GM18526 (cell line): ENCODE data around the gene CDC27.

ENCODE experiments used
- POLR2A ChIP-seq: IDR thresholded peaks from 3 replicates; pipeline ENCODE4 v1.6.1; 2011; ENCODE audit not compliant: insufficient read length; ENCODE audit errors: extremely low read depth

The CDC27 gene

DNA sequence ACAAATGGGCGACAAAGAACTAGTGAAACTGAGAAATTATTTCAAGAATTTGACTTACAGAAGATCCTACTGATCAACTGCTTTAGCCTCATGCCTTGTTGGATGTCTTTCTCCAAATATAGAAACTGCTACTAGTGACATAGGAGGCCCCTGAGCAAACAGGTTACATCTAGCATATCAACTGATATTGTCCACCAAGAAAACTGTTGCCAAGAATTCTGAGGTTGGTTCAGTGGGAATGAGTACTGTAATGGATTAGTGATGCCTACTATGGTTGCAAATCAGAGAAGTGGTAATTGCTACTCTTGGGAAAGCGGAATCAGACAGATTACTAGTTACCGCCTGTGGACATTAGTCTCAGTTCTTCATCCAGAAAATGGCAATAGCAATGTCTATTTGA is 10.0 kb downstream of the CDC27 start:
- TF ChIP-seq POLR2A = no peak

DNA sequence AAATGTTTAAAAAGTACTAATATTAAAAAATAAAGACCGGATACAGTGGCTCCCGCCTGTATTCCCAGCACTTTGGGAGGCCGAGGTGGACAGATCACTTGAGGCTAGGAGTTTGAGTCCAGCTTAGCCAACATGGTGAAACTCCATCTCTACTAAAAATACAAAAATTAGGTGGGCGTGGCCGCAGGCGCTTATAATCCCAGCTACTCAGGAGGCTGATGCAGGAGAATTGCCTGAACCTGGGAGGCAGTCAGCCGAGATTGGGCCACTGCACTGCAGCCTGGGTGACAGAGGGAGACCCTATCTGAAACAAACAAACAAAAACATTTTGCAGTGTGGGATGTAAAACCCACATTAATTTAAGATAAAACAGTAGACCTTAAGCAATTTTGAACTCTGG is 11.8 kb downstream of the CDC27 start:
- no peak for TF ChIP-seq POLR2A

DNA sequence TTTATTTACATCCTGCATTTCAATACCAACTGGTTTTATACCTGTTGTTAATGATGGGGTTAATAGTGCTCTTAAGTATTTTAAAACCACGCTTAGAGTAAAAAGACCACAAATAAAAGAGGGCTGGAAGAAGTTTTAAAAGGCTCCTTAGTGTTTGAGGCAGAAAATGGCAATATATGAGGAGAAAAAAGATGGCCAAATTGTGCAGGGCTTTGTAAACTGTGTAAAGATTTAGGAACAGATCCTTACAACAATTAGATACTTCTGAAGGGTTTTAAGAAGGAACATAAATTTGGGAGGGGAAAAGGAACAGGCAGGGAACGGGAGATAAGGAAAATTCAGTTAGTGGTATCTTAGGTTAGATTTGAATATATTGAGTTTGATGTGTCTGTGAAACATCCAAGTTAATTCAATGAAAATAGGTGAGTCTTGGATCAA is 12.7 kb downstream of the CDC27 start:
- TF ChIP-seq POLR2A = no peak

- no peak for TF ChIP-seq POLR2A
These were observed 16.2 kb downstream of the CDC27 start for GRCh38 chr17:47172696-47173565.

DNA sequence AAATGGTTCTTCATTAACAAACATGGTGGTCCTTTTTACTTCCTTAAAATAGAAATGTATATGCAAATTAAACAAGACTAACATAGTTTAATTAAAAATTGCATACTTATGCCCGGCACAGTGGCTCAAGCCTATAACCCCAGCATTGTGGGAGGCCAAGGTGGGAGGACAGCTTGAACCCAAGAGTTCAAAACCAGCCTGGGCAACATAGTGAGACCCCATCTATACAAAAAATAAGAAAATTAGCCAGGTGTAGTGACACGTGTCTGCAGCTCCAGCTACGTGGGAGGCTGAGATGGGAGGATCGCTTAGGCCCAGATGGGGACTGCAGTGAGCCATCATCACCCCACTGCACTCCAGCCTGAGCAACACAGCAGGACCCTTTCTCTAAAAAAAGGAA is 18.4 kb downstream of the CDC27 start:
- TF ChIP-seq POLR2A = no peak

- no peak for TF ChIP-seq POLR2A
These were observed 24.0 kb downstream of the CDC27 start for GRCh38 chr17:47165137-47165536.

GRCh38 chr17:47164263-47164662 is 24.8 kb downstream of the CDC27 start:
- TF ChIP-seq POLR2A = no peak

DNA sequence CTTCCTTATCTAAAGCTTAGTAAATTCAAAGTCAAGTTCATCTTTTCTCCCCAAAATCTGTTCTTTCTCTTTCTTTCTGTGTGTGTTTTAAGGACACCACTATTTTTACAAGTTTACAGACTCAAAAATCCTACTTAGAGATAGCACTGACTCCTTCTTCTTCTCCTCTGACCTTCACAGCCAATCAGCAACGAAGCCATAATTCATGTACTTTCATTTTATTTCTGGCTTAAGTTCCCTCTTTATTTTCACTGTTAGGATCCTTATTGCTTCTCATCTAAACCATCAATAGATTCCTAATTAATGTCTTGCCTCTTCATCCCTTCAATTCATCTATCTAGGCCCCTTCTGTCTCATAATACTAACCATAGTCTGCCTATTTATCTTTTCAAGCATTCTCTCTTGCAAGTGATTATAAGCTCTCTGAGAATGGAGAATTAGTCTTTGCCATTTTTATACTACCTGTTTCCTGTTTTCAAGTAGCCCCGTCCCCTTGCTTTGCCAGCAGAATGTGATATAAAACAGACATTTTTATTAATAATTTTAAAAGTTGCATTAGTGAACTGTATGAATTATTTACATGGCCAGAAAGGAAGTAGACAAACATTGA is 27.0 kb downstream of the CDC27 start:
- no peak for TF ChIP-seq POLR2A

DNA sequence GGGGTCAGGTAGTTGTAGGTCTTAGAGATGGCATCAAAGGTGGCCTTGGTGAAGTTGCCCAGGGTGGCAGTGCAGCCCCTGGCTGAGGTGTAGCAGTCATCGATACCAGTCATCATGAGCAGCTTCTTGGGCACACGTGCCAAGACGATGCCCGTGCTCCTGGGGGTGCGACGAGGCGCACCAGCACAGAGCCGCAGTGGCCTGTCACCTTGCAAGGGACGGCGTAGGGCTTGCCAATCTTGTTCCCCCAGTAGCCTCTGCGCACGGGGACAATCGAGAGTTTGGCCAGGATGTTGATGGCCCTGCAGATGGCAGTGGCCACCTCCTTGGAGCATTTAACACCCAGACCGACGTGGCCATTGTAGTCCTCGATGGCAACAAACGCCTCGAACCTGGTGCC is 29.8 kb downstream of the CDC27 start:
- no peak for TF ChIP-seq POLR2A

DNA sequence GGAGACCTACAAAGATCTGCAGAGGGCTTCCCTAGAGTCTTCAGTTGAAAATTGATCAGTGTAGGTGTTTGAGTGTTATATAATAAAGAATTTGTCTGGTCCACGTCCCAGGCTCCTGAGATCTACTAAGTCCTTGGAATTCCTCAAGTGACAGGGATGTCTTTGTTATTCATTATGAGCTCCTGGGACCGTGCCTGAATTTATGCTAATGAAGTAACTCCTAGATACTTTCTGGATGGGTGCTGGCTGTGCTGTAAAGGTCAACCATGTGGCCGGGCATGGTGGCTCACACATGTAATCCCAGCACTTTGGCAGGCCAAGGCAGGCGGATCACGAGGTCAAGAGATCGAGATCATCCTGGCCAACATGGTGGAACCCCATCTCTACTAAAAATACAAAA is 43.7 kb downstream of the CDC27 start:
- no peak for TF ChIP-seq POLR2A

GRCh38 chr17:47135235-47135634 is 53.9 kb downstream of the CDC27 start:
- TF ChIP-seq POLR2A = no peak

- TF ChIP-seq POLR2A = no peak
These were observed 57.3 kb downstream of the CDC27 start for GRCh38 chr17:47131761-47132160.

- no peak for TF ChIP-seq POLR2A
These were observed 68.5 kb downstream of the CDC27 start for GRCh38 chr17:47120521-47121095.

- TF ChIP-seq POLR2A = no peak
These were observed 69.2 kb downstream of the CDC27 start for GRCh38 chr17:47119746-47120520.

DNA sequence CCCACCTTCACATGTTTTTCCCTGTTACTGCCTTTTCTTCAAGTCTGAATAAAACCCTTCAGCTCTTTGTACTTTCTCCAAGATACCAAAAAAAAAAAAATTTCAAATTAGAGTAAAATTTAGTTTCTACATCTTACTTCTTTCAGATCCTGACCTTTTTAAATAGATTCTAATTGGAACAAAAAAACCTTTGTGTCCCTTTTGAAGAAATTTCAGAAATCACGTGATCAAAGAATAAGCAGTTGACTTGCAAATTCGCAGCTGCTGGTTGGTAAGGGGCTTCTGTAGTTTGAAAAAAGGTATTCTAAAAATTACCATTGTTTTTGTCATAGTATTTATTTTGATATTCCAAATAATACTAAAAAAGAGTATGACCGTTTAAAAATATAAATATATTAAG is 71.7 kb downstream of the CDC27 start:
- TF ChIP-seq POLR2A = no peak
